ENCODE results near the gene MYL10.

DNA sequence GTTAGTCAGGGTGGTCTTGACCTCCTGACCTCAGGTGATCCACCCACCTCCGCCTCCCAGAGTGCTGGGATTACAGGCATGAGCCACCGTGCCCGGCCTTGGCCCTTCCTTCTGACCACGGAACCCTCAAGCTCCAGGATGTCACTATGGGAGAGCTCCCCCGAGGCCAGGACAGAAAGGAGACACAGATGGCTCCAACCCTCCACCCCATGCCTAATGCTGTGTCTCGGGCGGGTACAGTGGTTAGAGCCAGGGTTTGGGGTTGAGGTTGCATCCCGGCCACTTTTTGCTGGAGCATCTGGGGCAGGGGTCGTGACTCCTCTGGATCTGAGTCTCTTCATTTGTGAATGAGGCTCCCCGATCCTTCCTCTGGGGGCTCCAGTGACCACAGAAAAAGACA lies 8.1 kb downstream of the MYL10 start:
- no peak for TF ChIP-seq CTCF (IDR thresholded peaks at IDR 0.05)
- TF ChIP-seq POLR2A (IDR thresholded peaks at IDR 0.05; ENCODE audit: low read depth) = no peak
